GM21529 (cell line): ENCODE results near the gene EPHA4.

Source experiments
- ATAC-seq: cut with Tn5 transposase; IDR thresholded peaks from one replicate; pipeline ENCODE4 v1.9.1; 2021; ENCODE audit not compliant: unreplicated experiment

EPHA4 gene

DNA sequence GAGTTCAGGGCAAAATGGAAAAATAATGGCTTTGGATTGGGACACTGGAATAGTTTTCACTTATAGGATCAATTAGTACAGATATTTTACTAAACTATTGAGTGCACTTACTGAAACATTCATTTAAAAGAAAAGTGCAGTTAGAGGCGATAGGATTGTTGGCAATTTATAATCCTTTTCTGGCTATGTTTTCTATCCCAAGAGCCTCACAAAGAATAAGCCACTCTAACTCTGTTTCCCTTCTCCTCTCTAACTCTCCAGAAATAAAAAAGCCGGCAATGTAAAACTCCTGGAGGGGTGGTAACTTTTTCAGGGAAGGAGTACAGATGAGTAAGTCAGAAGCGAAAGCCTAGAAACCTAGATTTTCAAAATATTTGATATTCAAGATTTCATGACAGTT is 91.3 kb downstream of the EPHA4 start:
- ATAC-seq = no peak

DNA sequence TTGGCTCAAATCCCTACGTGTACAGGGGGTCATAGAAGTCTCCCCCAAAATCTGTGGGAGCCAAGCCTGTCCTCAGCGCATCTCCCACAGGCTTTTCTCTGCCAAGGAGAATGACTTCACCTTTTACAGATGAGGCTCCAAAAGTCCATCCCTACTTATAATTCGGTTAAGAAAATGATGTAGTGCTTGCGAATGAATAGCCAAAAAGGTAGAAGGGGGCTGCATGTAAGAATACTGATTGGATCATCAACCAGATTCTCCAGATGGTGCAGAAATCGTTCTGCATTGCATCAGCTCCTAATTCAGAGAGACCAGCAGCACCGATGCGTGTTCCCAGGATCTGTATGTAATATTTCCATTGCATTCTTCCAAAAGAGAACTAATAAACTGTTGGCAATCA is 91.9 kb downstream of the EPHA4 start:
- ATAC-seq = no peak

DNA sequence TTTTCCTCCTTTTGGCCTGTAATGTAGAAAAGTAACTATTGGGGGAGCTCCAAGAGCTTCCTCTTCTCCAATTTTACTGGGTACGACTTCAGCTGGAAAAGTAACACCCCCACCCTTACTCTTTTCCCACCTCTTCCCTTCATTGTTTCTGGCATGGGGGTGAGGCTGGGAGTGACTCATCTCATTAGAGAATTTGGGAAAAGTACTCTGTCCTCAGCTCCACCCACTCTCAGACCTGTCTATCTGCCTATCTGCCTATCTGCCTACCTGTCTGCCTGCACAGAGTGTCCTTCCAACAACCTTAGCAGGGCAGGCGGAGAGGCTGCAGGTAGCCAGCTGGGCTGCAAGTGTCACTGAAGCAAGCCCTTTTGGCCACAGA is 93.6 kb downstream of the EPHA4 start:
- ATAC-seq = no peak

DNA sequence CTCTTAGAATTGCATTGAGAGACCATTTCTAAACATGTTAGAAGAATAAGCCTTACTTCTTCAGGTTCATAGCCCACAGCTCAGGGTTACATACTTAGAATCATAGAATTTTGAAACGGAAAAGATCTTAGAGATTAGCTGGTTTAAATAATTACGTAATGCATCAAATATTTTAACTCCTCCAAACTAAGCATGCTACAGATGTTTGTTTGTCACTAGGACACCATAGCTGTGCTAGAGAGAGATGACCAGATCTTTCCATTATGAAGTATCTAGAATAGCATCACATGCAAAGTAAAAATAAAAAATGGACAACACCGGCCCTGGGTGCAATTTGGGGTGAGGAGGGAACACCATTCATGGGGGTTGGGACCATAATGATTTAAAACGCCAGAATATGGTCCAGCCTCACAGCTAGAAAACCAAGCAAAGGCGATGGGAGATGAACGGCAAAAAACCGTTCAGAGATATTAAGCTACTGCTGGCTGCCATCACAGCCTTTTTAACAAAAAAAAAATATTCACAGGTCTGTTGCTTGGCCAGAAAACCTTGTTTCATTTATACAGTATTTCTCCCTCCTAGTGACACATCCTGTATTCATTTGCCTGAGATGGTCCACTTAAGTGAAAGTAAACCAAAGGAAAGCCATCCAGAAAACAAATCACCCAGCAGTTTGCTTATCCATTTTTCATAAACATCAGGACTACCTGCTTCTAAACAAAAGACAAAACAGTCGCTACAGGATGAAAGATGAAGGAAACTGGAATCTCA is 94.2 kb downstream of the EPHA4 start:
- no peak for ATAC-seq

DNA sequence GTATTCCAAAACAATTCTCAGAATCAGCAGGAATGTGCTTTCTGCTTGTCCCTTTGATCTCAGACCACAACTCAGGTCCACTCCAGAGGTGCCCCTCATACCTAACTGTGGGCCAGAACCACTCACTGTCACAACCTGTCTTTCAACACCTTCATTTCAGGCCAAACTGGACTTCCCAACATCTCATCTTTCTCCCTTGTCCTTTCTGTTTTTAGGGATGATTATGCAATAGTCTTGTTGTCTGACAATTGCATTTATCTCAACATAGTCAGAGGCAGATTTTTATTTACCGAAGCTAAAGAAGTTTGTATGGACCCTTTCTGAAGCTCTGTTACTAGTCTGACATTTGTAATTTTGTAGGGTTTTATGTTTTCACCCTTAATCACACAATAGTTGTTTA is 95.9 kb downstream of the EPHA4 start:
- ATAC-seq = no peak

DNA sequence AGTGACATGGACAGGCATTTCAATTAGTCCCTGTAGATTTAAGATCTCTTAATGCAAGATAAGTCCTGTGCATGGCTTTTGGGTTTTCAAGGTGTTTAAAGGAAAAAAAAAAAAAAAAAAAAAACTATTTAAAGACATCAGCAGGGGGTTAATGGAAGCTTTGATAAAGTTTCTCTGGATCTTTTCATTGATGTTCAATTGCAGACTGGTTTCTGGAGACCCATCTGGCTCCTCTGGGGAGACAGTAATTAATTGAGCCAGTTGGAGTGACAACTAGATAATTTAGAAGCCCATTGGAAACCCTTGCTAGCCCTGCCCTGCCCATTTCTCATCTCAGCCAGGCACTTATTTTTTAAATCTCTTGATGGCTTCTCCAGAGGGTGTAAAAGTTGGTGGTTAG is 98.7 kb downstream of the EPHA4 start:
- ATAC-seq = no peak

DNA sequence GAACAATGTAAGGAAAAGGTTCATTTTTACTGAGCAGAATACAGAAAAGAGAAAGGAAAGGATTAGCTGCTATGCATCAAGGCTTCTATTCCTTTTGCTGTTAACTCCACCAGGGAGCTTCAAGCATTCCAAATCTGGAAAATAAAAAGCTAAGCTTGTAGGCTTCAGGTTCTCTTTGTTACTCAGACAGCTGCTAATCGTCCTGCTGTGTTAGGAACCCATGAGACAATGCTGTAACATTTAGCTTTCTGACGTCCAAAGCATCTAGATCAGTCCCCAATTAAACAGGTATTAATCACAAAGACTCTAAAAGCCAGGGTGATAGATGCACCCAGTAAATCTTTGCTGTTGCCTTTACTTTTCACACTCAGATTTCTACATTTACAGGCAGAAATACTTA is 103.8 kb downstream of the EPHA4 start:
- no peak for ATAC-seq

DNA sequence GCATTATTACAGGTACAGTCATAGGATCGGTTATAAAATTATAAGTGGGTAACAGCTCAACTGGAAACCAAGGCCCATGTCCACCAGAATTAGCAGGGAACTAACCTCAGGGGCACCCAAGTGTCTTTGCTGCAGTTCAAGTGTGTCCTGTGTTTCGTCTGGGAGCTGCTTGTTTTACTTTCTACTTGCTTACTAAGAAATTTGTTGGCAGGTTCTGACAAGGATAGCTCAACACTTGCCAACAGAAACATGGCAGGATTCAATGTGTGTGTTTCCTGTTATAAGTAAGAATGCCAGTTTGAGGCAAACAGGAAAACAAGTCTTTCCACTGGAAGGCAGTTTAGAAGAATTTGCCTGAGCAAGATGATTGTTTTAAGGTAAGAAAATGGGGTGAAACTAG is 104.5 kb downstream of the EPHA4 start:
- ATAC-seq = no peak

DNA sequence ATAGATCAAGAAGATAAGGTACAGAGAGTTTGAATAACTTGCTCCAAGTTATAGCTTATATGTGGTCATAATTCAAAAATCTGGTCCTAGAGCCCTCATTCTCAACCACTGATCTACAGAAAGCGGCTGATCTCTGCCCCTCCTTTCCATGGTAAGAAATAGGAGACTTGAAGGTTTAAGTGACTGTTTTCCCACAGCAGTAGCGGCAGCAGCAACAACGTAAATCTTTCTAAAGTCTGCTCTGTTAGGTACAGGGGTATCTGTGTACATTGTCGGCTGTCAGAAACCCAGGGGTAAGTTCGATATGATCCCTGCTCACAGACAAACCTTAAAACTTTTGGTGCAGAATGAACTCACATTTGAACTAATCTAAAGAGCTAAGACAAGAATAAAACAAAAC is 105.4 kb downstream of the EPHA4 start:
- ATAC-seq = no peak

DNA sequence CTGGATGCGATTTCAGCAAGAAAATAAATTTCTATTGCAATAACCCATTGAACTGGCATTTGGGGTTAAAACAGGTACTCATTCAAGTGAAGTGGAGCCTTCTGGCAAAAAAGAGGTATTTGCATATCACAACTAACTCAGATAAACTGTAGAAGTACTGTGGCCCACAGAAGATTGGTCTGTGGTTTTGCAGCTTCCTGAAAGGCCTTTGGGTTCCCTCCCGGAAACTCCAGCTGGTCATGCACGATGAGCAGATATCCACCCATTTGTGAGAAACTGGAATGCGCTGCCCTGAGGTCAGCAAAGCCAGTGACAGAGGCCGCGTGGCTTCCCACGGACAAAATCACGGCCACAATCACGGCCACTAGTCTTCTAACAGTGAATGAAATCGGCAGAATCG is 106.3 kb downstream of the EPHA4 start:
- ATAC-seq = peak; percentile 66

DNA sequence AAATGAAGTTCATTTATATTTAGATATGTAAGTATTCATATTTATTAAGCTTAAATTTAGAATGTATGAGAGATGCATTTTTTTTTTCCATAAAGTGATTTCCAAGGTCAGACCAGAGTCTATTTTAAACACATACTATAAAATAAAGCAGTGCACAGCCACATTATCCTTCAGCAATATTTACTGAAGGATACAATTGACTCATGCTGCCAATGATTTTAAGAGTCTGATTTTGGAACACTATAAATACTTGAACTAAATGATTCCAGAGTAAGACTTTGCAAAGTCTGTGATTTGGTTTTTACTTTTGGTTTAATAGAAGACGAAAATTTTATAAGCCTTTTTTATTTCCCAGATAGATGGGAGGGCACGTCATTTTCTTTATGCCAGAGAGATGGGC is 107.1 kb downstream of the EPHA4 start:
- ATAC-seq = no peak

DNA sequence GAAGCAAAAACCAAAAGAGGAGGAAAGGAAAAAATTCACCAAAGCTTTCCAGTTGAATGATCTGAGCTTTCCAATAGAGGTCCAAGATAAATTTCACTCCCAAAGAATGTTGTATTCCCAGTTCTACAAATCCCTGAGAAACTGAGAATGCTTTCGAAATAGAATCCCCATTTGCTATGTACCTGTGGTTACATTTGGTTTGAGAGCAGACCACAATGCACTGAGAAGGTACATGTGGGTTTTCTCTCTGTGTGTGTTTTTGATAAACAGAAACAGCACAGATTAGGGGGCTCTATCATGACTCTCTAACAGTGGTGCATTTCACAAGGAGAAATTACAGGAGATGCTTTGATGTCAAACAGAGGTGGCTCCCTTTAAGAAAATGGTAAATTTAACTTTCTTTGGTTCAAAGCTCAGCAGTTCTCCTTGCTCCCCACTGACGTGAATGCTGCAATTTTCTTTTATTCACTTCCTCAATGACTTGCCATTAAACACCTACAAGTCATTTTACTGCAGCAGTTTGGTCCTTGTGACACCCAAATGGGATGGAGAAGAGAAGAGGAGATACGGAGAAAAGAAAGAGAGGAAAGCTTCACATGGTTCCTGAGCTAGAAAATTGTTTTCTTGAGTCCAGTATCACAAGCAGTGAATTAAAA is 108.7 kb downstream of the EPHA4 start:
- ATAC-seq = no peak

DNA sequence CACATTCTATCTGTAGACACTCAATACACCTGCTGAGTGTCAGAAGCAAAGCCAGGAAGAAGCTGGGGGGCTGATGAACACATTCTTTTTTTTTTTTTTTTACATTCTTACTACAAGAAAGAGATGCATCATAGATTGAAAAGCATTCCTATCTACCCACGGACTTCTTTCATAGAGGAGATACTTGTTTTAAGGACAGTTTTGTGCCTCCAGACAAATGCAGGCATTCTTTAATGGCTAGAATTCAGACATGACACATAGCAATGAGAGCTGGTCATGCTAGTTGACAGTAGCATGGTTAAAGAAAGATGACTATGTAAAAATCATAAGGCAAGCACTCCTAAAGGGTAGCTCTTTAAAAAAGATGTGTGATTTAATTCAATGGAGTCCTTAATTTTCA is 110.2 kb downstream of the EPHA4 start:
- no peak for ATAC-seq

DNA sequence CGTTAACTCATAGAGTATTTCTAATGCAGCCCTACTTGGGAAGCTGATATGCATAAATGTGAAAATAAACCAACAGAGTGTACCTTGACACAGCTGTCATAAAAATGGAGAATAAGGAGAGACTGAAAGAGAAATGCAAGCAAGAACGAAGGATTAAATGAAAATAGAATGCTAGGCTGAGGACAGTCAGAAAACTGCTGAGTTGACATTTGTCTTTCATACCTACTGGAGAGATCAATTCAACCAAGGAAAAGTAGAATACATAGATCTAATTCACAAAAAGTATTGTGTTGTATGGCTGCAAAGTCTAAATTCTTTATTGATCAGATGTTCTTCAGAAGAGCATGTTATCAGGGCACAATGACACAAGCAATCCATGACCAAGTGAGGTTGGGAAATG is 112.0 kb downstream of the EPHA4 start:
- ATAC-seq = no peak

DNA sequence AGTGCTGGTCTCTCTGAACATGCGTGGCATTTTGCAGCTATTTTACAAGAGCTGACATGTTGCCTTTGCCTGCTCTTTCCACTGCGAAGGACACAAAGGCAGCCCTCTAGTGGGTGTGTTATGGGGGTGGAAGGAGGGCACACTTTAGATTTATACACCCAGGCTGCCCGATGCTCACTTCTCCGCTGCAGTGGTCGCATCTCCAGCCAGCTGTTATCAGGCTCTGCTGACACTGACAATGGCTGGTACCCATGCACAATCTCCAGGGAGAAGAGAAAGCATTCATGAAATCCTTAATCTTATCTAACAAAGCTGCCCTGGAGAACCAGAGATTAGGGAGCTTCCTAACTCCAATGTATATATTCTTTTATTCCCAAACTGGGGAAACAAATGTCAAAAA is 113.5 kb downstream of the EPHA4 start:
- ATAC-seq = no peak

DNA sequence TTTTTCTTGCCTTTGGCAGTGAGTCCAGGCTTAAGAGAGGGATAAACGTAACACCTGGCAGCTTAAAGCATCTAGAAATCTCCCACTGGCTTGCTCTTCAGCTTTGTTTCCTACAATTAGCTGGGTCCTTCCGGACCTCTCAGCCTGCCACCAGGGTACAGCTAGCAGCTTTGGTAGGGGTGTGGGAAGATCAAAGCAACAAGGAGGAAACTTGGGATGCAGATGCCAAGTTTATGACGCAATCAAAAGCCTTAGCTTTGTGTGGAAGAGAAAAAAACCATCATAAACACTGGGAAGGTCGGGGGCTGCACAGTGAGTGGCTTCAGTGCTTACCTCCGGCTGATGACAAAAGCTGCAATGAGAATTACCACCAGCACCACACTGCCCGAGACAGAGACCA is 116.9 kb downstream of the EPHA4 start:
- ATAC-seq = no peak

DNA sequence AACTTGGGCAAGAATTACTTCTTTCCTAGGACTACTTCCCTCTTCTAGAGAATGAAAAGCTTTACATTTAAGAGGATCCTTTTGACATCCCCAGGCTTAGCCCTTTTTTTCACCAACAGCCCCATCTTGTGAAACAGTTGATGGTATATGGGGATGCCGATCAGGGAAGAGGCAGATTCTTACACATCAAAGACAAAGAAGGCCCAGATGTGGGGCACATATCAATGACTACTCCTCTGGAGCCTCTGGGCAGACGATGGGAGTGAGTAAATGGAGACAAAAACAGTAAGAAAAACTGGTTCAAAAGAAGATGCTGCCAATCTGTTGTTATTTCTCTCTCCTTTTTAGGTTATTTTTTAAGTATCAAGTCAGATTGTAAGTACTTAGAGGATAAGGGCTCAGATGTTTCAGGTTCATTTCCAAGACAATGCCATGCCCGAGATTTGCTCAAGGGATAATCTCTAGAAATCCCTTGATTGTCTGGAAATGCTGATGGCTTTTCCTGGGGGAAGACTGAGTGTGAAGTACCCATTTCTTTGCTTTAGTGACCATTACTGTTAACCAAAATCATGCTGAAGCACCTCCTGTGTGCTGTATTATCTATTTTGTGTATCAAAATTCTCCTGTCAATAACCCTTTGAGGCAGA is 117.5 kb downstream of the EPHA4 start:
- ATAC-seq = no peak

DNA sequence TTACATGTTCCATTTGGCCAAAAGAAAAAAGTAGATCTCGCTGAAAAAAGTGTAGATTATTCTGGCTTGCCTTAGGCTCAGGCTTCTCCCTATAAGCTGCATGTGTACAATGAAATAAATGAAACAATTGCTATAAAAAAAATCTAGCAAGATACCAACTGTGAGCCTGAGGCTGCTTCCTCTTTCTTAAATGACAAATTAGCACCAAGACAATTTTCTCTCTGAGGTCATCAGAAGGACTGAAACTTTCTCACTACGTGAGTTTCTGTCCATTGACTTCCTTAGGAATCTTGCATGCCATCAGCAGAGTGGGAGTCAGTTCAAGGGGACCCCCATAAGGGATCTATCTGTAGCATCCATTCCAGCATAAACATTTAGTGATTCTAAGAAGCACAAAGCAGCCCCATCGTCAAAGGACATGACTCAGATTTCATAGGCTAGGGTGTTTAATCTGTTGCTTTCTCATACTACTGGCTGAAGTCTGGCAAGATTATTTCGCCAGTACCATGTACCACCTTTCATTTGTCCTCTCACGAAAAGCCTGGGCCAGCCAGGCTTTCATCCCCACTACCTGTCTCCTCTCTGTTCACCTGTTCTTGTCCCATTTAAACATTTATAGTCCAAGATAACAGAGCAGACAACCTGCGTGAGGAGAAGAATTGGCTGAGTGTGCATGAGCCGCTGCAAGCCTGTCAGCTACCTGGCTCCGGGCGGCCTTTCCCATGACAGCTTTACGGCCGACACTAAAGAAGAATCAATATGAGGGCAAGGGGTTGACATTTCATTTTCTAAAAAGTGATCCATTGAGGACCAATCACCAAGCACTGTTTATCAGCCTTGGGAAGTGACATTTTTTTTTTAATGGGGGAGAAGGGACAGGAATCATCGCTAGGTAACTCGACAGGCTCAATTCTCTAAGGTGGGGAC is 120.0 kb downstream of the EPHA4 start:
- ATAC-seq = no peak

DNA sequence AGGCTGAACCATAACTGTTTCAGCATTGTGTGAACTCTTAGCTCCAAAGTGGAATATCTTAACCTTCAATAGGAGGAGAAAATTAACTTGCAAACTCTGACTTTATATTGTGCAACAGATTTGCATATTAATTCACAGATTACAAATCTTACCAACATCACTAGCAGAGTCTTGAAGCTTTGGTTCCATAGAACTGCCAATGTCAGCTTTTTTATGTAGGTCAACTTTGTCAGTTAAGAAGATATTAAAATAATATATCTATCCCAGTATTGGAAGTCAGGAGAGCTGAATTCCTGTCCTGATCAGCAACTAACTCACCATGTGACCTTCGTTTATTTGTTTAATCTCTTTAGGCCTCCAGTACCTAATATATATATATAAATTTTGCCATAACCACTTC is 121.8 kb downstream of the EPHA4 start:
- no peak for ATAC-seq

DNA sequence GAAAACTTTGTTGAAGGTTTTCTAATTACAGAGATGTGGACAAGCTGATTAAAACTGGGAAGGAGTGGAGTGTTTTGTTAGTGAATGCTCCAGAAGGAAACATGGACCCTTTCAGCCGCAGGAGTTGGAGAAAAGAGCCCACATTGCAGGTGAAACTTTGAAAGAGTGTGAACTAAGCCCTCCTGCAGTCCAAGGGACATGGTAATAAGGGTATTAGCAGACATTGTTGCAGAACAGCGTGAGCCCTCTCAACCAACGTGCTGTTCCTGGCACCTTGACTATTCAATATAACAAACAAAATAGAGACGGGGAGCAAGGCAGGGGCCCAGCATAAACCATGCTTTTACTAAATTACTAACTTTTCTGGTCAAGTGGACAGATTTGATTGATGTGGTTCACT is 122.7 kb downstream of the EPHA4 start:
- ATAC-seq = no peak

DNA sequence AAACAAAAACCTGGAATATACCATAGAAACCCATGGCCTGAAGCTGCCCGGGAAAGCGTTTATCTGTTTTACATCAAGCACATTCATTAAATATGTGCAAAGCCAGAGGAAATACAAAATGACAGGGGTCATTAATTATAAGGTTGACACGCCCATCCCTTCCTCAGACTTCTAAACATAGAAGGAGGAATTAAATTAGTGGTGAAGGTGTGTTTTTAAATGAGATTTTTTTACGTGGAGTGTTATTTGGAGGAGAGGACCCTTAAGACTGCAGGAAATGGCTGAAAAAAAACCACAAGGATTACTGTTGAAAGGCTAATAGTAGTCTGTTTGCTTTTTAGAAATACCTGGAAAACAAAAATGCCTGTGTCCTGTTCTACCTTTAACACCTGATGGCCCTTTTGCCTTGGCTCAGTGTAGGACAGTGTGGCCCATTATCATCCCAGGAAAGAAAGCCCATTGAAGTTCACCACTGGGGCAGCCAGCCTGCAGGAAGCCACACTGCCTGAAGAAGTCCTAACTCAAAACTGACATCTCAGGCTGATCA is 123.2 kb downstream of the EPHA4 start:
- ATAC-seq = no peak
